ENCODE results near the gene PANX2.
A peak's percentile ranks its signal among the peaks of the same experiment; 100 is the strongest.
"Not testable (repeated sequence)": the region's sequence is repeated elsewhere in the genome, so short reads cannot be mapped to it uniquely, and the experiment has no call there.

Gene PANX2

DNA sequence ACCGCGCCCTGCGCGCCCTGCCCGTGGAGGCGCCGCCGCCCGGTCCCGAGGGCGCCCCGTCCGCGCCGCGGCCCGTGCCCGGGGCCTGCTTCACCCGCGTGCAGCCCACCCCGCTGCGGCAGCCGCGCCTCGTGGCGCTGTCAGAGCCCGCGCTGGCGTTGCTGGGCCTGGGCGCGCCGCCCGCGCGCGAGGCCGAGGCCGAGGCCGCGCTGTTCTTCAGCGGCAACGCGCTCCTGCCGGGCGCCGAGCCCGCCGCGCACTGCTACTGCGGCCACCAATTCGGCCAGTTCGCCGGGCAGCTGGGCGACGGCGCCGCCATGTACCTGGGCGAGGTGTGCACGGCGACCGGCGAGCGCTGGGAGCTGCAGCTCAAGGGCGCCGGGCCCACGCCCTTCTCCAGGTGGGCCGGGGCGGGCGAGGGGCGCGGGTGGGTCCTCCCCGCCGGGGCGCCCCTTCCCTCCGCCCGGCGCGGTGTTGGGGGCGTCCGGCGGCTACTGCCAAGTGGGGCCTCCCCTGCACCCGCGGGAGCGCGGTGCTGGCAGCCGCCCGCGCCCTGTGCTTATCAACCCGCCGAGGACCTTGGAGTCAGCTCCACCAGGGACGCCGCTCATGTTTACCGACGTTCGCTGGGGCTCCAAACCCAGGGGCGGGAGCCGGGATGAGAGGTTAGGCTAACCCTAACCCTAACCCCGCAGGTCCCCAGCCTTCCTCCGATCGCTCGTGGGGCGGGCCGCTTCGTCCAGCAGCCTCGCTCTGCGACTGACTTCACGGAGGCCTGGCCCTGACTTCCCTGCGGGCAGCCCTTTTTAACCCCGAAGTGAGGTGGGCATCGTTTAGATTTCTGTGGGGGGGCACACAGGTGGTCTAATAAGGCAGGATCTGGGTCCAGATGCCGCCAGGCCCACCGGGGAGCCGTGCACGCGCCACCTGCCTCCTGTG is 30.9 kb downstream of the PANX2 start:
- TF ChIP-seq, protein P1, sequence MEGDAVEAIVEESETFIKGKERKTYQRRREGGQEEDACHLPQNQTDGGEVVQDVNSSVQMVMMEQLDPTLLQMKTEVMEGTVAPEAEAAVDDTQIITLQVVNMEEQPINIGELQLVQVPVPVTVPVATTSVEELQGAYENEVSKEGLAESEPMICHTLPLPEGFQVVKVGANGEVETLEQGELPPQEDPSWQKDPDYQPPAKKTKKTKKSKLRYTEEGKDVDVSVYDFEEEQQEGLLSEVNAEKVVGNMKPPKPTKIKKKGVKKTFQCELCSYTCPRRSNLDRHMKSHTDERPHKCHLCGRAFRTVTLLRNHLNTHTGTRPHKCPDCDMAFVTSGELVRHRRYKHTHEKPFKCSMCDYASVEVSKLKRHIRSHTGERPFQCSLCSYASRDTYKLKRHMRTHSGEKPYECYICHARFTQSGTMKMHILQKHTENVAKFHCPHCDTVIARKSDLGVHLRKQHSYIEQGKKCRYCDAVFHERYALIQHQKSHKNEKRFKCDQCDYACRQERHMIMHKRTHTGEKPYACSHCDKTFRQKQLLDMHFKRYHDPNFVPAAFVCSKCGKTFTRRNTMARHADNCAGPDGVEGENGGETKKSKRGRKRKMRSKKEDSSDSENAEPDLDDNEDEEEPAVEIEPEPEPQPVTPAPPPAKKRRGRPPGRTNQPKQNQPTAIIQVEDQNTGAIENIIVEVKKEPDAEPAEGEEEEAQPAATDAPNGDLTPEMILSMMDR (conservative IDR thresholded peaks at IDR 0.05), result no peak; the same call in 1 of the 2 replicates
- peak; percentile 97 for TF ChIP-seq ZFX (IDR thresholded peaks at IDR 0.05)
- H3K27ac ChIP-seq, result peak overlapping the region; percentile 89

DNA sequence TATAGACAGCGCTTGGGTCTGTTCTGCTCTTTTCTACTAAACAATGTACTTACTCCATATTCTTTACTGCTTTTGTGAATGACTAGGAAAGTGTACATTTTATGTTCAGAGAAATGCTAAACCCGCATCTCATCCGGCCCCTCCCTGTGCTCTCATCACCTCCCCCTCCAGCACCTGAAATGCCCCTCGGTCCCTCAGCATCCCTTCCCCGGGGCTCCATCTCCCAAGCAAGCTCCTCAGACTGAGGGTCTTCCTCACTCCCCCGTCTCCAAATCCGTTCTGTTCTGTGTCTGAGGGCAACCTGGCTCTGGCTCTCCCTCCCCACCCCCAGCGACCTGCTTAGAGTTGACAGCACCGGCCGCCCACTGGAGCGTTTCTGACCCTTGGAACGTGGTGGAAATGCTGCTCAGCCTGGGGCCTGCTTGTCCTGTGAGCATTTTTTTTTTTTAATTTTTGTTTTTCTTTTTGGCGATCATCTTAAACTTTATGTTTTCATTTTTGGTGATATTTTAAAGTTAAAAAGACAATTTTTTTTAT is 31.7 kb downstream of the PANX2 start:
- H3K27ac ChIP-seq, result peak overlapping the region; percentile 89
- TF ChIP-seq, protein P1 (conservative IDR thresholded peaks at IDR 0.05), result no peak

DNA sequence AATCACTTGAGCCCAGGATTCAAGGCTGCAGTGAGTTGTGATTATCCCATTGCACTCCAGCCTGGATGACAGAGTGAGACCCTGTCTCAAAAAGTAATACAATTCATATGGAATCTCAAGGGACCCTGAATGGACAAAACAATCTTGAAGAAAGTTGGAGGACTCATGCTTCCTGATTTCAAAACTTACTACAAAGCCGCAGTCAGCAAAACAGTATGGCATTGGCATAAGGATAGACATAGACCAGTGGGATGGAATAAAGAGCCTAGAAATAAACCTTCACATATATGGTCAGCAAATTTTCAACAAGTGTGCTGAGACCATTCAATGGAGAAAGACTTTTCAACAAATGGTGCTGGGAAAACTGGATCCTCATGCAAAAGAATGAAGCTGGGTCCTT is 32.8 kb downstream of the PANX2 start:
- TF ChIP-seq ZFX (IDR thresholded peaks at IDR 0.05), result no peak
- TF ChIP-seq, protein P1 (conservative IDR thresholded peaks at IDR 0.05), result no peak
- no peak overlapping the region for H3K27ac ChIP-seq

DNA sequence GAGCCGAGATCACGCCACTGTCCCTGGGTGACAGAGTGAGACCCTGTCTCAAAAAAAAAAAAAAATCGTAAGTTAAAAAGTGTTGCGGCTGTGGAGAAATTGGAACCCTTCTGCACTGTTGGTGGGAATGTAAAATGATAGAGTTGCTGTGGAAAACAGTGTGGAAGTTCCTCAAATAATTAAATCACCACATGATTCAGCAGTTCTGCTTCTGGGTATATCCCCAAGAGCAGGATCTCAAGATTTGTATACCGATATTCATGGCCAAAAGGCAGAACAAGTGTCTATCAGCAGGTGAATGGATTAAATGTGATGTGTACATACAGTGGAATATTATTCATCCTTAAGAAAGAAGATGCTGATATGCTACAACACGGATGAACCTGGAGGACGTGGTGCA is 34.0 kb downstream of the PANX2 start:
- H3K27ac ChIP-seq, result no peak overlapping the region
- no peak for TF ChIP-seq ZFX (IDR thresholded peaks at IDR 0.05)
- TF ChIP-seq, protein P1 (conservative IDR thresholded peaks at IDR 0.05), result no peak

DNA sequence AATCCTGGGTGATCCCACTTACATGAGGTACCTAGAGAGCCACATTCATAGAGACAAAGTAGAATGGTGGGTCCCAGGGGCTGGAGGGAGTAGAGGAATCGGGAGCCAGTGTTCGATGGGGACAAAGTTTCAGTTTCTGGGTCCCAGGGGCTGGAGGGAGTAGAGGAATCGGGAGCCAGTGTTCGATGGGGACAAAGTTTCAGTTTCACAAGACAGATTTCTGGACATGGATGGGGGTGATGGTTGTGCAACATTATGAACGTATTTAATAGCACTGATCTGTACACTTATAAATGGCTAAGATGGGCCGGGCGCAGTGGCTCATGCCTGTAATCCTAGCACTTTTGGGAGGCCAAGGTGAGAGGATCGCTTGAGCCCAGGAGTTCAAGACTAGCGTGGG is 34.5 kb downstream of the PANX2 start:
- not testable (repeated sequence) for H3K27ac ChIP-seq

DNA sequence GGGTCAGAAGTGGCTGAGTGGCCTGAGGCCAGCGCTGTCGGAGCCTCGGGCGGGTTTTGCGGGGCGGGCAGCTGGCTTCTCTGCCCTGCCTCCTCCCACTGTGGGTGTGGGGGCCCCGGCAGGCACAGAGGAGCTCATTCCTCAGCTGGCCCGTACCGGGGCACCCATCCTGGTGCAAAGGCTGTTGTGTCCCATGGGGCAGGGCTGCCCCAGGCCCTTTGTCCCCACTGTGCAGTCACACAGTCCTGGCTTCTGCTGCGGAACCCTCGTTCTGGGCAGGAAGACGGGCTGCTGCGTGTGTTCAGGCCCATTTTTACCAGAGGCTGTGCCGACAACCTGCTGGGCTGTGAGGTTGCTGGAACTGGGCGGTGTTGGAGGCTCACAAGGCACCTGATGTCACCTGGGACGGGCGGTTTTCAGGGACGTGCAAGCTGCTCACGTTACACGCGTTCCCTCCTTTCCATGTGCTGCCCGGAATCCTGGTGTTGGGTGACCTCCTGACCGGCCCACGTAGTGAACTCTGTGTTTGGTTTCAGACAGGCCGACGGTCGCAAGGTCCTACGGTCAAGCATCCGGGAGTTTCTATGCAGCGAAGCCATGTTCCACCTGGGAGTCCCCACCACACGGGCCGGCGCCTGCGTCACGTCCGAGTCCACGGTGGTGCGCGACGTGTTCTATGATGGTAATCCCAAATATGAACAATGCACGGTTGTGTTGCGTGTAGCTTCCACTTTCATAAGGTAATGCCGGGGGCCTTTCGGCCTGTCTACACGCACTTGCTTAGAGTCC is 35.4 kb downstream of the PANX2 start:
- TF ChIP-seq ZFX (IDR thresholded peaks at IDR 0.05), result no peak
- TF ChIP-seq, protein P1 (conservative IDR thresholded peaks at IDR 0.05), result no peak
- no peak overlapping the region for H3K27ac ChIP-seq

DNA sequence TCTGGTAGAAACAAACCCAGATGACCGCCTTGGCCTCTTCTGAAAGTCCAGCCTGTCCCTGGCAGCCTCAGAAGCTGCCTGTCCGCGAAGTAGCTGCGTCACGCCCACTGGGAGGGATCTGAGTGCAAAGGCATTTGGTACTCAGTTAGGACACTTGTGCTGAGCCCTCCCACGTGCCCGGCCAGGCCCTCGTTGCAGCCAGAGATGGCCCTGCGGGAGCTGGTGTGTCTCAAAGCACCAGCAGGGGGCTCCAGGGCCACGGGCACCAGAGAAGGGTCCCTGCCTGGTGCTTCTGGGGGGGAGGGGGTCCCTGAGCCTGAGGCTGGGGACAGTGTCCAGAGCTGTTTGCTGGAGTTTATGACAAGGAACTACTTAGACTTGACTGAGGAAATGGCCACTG is 36.1 kb downstream of the PANX2 start:
- H3K27ac ChIP-seq, result no peak overlapping the region
- no peak for TF ChIP-seq ZFX (IDR thresholded peaks at IDR 0.05)
- TF ChIP-seq, protein P1 (conservative IDR thresholded peaks at IDR 0.05), result peak; percentile 68

Measured in C4-2B (cell line).